NOMO-1 (cell line): ENCODE results near the gene CLIP4.
A peak's percentile ranks its signal among the peaks of the same experiment; 100 is the strongest.
"Not testable (repeated sequence)": the region's sequence is repeated elsewhere in the genome, so short reads cannot be mapped to it uniquely, and the experiment has no call there.

Experiments used
- DNase-seq, 2 experiments: peaks; one replicate each; lab custom pipeline; 2025; ENCODE audit not compliant: unreplicated experiment in 2 of 2; lab: John Stamatoyannopoulos, UW

CLIP4 gene

DNA sequence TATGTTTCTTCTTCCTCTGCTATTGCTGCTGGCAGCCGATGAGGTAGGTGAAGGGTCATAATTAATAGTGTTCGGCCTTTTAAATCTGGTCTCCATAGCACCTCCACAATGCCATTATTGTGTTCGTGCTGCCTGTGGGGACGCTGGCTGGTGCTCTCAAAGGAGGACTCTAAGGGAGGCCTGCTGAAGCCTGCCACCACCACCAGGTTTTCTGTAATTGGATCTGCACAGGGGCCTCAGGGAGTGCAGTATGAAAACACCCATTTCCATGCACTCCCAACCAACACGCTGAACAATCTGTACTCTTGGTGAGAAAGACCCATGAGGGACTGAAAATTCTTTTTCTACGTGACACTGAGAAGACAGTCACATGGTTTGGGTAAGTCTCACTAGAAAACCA lies 17.6 kb upstream of the CLIP4 start:
- no peak for DNase-seq

DNA sequence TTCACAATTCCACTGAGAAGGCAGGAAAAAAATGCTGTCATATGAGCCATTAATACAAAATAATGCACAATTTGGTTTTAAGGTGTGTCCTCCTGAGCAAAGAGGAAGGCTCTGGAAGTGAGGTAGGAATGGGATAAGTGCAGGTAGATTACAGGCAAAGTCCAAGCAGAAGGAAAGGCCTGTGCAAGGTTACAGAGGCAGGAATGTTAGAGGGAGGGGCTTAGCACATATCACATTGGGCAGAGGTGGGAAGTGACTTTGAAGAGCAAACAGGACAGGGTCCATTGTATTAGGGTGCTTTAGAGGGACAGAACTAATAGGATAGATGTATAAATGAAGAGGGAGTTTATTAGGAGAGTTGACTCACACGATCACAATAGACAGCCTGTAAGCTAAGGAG lies 14.7 kb upstream of the CLIP4 start:
- DNase-seq, result no peak

DNA sequence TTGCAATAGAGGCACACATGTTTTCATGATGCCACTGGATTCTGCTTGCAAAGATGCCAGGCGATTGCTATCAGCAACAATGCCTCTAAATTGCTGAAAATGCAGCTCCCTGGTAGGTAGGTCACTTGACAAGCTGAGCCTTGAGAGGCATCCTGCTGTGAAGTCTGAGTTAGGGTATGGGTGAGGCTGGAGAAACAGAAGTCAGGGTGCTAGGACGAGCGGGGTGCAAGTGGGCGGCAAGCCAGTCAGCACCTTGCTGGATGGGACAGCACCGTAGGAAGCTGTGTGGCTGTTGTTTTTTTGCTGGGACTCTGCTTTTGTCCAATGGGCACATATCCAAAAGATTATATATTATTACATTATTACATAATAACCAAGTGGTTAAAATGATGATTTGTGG lies 10.5 kb upstream of the CLIP4 start:
- no peak for DNase-seq

DNA sequence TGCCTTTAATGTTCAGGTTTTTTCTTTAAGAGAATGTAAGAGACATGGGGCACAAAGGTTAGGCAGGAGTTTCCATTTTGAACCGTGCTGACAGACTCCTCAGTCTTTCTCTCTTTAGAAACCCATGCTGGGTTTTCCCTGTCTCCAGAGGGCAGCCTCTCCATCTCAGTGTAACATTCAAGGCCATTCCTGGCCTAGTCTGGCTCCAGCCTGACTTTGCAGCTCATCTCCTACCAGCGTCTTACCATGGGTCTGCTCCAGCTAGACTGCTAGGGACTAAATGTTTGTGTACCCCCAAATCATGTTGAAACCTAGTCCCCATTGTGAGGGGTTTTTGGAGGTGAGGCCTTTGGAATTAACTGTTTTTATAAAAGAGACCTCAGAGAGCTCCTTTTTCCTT lies 9.8 kb upstream of the CLIP4 start:
- DNase-seq, result no peak

DNA sequence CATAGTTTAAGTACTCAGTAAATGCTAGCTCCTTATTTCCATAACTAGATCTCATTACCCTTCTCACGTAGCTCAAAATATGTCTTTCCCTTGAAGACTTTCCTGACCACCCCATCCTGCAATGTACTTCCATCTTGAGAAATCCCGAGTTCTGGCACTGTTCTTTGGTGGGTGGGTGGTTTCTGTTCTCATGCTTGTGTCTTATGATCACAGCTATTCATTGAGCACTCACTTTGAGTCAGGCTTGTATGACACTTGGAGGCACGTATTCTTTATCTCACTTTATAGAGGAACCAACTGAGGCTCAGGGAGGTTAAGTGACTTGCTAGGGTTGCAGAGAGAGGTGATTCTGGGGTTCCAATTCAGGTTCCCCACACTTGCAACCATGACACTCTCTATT lies 9.0 kb upstream of the CLIP4 start:
- no peak for DNase-seq

DNA sequence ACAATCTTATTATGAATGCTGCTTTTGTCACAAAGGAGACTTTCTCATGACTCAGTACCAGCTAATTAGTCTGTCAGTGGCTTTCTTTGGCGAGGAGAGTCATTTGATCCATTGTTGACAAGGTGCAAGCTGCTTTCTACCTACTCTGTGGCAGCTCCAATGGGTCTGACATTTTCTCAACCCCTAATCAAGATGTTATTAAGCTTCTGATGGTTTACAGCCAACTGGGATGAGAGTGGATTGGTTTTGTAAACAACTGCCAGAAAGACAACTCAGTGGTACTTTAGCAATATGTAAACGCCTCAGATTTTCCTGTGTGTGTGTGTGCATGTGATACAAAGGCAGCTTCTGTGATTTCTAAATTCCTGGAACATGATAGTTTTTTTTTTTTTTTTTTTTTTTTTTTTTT lies 8.2 kb upstream of the CLIP4 start:
- no peak for DNase-seq

DNA sequence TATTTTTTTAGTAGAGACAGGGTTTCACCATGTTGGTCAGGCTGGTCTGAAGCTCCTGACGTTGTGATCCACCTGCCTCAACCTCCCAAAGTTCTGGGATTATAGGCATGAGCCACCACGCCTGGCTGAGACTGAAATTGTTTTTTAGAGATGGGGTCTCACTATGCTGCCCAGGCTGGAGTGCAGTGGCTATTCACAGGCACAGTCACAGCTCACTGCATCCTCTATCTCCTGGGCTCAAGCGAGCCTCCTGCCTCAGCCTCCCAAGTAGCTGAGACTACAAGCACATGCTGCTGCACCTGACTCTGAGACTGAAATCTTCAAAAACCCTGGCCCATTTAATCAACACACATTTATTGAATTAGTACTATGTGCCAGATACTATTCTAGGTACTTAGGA lies 7.7 kb upstream of the CLIP4 start:
- DNase-seq, result not testable (repeated sequence)

DNA sequence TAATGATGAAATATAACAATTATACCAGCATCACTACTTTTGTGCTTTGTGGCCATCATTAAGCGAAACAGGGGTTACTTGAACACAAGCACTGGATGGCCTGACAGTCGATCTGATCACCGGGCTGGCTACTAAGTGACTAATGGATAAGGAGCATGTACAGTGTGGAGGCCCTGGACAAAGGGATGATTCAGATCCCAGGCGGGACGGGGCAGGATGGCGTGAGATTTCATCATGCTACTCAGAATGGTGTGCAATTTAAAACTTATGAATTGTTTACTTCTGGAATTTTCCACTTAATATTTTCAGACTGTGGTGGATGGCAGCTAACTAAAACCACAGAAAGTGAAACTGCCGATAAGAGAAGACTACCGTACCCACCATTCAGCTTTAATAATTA lies 7.0 kb upstream of the CLIP4 start:
- no peak for DNase-seq

DNA sequence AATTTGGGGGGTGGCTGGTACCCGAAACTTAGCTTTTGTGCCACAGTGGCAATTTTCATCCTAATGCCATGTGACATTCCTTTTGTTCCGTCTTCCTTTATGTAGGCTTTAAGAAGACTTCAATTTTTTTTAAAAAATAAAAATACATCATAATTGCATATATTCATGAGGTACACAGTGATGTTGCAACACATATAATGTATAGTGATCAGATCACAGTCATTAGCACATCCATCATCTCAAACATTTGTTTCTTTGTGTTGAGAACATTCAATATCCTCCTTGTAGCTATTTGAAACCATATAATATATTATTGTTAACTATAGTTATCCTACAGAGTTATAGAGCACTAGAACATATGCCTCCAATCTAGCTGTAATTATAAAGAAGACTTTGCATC lies 6.0 kb upstream of the CLIP4 start:
- DNase-seq, result no peak

DNA sequence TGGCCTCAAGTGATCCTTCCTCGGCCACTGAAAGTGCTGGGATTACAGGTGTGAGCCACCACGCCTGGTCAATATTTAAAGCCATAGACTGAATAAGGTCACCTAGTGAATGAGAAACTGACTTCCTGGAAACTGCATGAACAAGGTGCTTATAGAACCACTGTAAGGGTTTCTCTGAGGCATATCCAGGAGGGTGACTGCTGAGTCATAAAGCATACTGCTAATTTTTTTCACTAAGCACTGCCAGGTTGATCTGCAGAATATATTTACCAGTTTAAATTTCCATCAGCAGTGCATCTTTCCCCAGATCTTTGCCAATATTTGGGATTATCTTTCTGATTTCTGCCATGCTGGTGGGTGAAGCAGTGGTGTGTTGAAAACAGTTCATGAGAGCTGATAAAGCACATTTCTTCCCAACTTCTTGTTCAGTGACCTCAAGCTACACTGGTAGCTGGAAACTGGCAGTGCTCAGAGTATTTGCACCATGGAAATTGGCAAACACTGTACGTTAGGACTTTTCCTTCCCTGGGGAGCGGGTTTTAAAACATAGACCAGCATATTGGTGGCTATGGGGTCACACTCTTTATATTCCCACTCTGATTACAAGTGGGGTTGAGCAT lies 4.2 kb upstream of the CLIP4 start:
- DNase-seq, result no peak

DNA sequence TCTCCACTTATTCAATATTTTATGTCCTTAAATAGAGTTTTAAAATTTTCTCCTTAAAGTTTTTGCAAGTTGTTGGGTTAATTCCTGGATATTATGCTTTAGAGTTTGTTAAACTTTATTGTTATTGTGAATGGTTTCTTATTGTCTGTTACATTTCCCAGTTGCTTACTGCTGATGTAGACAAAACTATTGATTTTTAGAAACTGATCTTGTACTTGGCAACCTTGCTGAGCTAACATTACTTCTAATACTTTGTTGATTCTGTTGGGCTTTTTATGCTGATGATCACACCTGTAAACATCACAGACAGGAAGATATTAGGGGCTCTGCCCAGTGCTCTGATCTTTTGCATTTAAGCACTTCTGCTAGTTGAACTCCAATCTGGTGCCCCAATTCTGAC lies 2.8 kb upstream of the CLIP4 start:
- DNase-seq, result no peak

DNA sequence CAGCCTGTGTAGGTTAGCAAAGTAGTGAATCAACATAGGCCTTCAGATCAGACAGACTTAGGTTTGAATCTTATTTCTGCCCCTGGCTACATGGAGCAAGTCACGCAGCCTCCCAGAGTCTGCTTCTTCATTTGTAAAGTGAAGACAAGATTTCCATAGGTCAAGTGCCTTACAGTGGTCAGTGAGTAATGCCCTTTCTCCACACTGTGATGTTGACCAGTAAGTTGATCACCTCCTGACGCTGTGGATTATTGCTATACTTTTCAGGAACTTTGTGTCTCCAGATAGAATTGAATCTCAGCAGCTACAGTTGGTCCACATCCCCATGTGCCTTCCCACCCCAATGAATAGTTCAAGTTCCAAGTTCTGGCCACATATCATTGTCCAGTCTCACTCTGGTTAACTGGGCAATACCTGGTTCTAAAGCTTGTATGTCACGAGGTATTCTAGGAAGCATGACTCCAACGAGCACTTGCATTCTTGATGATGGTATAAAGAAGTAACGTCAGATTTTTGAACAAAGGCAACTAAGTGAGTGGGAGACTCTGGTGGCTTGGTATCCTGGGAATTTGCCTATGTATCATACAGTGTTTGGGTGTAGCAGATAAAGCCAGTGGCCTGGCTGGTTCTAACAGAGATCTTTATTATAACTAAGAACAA lies 2.1 kb upstream of the CLIP4 start:
- DNase-seq, result no peak

DNA sequence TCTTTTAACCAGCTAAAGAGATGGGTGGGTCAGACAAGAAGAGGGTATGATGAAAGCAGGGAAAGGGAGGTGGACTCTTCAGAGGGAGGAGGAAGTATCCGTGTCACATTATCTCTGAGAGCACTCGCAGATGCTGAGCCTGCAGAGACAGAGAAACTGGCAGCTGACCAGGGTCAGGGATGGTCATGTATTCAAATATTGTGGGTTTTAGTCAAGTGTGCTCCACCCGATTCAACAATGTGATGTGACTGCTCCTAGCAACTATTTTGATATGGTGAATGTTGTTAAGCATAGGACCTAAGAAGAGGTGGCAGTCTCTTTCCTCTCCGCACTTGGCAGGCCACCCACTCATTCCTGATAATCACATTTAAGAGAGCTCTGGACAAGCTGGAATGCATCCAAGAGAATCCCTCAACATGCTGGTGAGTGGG lies 1.3 kb upstream of the CLIP4 start:
- peak; percentile 57 to 61 for DNase-seq

DNA sequence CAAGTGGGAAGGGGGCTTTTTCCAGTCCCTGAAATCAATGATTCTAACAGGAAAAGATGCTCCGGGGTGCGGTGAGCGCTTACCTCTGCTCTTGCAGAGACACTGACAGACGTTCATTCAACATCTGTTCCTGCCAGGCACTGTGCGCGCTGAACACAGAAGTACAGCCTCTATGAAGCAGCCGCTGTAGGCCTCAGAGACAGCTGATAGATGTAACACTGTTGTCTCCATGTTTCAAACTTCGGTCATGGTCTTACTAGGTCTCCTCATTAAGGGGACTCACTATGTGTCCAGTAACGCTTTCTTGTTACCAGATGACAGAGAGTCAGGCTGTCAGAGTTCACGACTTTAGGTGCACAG lies 649 bp upstream of the CLIP4 start:
- DNase-seq, result no peak

DNA sequence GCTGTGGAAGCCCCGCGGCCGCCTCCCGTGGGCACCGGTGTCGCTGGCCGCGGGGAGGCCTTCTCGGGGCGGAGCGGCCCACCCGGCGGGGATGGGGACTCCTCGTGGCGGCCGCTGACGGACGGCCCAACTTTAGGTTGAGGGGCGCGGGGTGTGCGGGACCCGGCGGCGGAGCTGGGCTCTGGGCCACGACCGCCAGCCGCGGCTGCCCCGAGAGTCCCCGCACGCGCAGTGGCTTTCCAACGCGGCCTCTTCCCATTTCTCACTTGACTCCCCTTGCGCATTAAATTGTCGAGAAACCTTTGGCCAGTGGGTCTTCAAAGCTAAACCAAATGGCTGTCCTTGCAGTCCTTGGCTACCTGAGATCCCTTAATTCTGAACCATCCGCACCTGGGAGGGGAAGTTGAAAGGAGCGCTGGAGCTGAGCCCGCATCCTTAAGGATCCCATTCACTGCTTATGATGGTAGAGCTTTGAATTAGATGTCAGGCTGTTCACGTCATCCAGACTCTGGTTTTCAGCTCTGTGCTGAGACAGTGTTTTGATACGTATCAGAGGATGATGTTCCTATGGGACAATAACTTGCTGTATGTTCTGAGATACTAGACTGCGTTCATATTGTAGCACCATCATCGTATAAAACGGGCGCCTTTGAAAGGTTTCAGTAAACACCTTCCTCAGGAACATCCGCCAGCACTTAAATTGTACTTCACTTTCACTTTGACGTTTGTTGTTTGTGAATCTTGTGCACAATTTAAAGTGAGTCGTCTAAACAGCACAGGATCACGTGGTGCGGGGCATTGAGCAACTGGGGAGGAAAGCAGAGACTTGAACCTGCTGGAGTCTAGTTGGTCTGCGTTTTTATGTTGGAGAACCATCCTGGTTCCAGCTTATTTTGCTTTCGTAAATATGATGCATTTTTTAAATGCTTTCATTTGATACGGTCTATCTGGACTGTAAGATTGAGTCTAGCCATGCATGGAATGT lies 874 bp downstream of the CLIP4 start:
- DNase-seq, result peak in 1 of 2 experiments; percentile 19

DNA sequence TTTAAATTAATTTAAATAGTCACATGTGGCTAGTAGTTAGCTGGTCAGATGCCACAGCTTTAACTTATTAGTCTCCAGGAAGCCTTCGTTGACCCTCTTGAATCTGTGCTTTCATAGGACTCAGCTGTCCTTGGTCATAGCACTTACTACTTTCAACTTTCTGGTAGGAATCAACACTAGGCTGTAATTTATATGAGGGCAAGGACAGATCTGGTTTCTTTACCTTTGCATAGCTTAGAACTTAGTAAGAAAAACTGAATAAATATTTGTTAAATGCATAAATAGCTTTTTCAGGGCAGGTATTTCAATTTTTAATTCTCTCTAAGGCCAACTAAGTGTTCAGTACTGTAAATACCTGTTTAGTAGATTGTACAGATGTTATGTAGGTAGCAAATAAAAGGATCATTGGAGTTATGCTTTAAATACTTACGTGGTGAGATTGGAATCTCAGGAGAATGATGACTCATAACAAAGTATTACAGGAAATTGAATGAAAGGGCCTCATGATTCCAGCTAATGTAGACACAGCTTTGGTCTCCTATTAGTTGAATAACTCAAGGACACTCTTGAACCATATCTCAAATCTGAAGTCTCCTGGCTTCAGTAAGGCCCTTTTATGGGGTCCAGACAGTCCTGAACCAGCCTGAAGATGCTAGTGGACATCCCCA lies 2.6 kb downstream of the CLIP4 start:
- no peak for DNase-seq

DNA sequence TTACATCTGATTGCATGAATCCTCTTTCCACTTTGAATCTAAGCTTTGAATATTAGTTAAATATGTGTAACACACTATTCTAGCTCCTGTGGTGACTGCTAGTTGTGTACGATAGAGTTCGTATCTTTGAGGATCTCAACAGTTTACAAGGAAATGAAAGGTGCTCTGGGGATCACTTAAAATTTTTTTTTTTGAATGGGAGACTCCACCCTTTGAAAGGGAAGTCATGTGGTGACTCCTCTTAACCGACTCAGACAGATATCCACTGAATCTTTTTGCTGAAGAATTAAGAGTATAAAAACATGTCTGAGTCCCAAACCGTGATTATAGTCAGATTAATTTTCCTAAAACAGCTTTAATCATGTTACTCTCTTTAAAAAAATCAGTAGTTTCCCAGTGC lies 4.0 kb downstream of the CLIP4 start:
- DNase-seq, result no peak

DNA sequence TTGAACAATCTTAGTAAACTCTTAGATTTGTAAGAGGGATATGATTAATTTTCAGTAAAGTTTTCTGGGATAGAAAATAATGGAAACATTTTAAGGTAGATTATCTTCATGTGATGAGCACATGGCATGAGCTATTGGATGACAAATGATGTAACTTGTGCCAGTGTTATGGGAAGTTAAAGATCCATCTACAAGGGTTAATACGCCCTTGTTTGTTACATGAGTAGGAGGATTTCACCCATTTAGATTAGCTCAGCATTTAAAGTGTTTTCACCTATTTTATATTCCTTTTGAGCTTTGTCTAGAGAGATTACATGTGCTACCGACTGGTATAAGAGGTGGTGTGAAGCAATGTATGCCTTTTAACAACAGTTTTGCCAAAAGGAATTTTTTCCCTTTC lies 5.6 kb downstream of the CLIP4 start:
- no peak for DNase-seq

DNA sequence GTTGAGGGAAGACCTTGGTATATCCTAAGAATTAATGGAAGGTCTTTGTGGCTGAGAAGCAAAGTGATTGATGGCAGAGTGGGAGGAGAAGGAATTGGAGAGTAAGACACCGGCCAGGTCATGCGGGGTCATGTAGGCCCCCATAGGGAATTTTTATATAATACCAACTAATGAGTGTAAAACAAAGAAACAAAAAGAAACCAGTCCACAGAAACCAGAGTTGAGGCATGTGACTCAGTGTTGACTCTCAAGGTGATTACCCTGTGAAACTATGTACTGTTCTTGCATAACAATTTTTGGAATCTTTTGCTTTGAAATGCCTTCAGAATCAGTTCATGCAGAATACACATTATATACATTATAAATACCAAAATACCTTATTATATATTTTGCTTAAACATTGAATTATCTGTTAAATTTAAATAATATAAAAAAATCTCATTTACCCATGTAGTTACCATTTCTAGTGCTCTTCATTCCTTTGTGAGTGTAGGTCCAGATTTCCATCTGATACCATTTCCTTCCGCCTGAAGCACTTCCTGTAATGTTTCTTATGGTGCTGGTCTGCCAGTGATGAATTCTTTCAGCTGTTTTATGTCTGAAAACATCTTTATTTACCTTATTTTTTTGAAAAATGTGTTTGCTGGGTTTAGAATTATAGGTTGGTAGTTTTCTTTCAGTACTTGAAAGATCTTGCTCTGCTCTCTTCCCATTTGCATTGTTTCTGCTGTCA lies 8.6 kb downstream of the CLIP4 start:
- DNase-seq, result no peak

DNA sequence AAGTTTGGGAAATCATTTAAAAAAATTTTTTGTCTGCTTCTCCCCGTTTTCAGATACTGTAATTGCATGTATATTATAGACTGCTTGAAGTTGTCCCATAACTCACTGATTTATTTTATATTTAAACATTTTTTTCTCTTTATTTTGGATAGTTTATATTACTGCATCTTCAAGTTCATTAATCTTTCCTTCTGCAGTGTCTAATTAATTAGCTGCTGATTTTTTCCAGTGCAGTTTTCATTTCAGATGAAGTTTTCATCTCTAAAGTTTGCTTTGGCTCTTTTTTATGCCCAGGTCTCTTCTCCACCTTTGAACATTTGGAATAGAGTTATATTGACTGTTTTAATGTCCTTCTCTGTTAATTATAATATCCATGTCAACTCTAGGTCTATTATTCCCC lies 9.3 kb downstream of the CLIP4 start:
- no peak for DNase-seq
